T-helper 1 cell treated with Interleukin-12 subunit alpha and Interleukin-12 subunit beta and Interleukin-4 antibody, amounts not matched to agents 30 μg/mL and 1 μg/mL, for 36 hours (primary cell): ENCODE measurements around the gene FABP6.

ENCODE experiments used
- H3K27ac Mint-ChIP-seq: one replicate; pipeline ENCODE4 v1.8.0; 2021; ENCODE audit warnings: mild to moderate bottlenecking, mixed read lengths
- H3K27me3 Mint-ChIP-seq: one replicate; pipeline ENCODE4 v1.8.0; 2021; ENCODE audit warnings: low read depth, mixed read lengths
- H3K36me3 Mint-ChIP-seq: one replicate; pipeline ENCODE4 v1.8.0; 2021; ENCODE audit warnings: low read depth, mixed read lengths
- H3K4me1 Mint-ChIP-seq: one replicate; pipeline ENCODE4 v1.8.0; 2021; ENCODE audit warnings: low read depth, mixed read lengths
- H3K4me3 Mint-ChIP-seq: one replicate; pipeline ENCODE4 v1.8.0; 2021; ENCODE audit warnings: mild to moderate bottlenecking, moderate library complexity, mixed read lengths
- H3K9me3 Mint-ChIP-seq: one replicate; pipeline ENCODE4 v1.8.0; 2021; ENCODE audit warnings: mixed read lengths

FABP6 gene

DNA sequence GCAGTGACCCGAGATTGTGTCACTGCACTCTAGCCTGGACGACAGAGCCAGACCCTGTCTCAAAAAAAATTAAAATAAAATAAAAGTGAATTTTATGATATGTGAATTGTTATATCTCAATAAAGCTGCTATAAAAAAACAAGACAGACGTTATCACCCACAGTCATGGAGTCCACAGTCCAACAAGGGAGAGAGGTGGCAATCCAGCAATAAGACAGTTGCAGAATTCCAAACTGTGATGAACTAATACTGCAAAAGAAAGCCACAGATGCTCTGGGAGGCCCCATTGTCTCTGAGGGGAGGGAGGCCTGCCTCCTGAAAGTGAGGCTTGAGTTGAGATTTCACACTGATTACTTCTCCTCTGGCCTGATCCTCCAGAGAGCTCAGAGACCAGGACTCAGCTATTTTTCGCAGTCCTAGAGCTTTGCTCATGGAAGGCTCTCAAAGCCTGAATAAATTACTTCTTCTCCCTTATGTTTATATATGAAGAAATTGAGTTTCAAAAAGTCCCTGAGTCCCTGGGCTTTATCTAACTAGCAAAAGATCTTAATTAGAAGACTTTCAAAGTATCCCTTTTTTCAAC lies 55.1 kb downstream of the FABP6 start:
- Mint-ChIP-seq H3K27me3 (no peaks in the 10 kb centered on the region), H3K4me3 (no peak overlapping the region), H3K4me1 (no peaks in the 10 kb centered on the region), H3K36me3 (no peaks in the 10 kb centered on the region), H3K9me3 (no peaks in the 10 kb centered on the region), H3K27ac (no peak overlapping the region)

DNA sequence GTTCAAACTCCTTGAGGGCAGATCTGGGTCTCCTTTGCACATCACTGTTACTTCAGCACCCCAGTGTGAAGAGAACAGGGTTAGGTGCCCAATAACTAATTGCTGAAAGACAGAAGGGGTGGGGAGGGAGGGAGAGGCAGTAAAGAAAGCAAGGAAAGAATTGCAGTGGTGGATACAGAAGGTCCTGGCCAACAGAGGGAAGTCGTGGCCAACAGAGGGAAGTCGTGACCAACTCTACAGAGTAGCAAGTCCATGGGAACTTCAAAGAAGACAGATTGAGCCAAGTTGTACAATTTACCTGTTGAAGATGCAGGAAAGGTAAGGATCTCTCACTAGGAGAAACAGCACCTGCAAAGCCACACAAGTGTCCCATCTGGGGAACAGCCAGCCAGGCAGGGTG lies 56.0 kb downstream of the FABP6 start:
- Mint-ChIP-seq H3K27me3 (no peaks in the 10 kb centered on the region), H3K4me1 (no peaks in the 10 kb centered on the region), H3K9me3 (no peaks in the 10 kb centered on the region), H3K27ac (no peak overlapping the region), H3K36me3 (no peaks in the 10 kb centered on the region), H3K4me3 (no peak overlapping the region)

DNA sequence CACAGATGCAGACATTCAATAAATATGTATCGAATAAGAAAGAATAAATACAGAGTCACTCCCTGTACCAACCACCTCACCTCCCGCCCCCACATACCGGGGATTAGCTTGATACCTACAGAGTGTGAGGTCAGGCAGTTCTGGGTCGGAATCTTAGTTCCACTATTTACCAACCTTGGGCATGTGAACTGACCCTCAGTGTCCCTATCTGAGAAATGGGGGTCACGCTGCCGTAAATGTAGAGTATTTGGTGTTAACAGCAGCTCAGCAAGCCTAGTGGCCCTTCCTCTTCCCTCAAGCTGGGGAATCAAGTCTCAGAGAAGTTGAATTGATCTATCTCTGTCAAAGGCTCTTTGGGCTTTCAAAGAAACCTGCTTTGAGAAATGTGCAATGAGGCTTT lies 57.6 kb downstream of the FABP6 start:
- no peaks in the 10 kb centered on the region for H3K36me3 Mint-ChIP-seq
- H3K27ac Mint-ChIP-seq, result no peak overlapping the region
- H3K9me3 Mint-ChIP-seq, result no peaks in the 10 kb centered on the region
- no peaks in the 10 kb centered on the region for H3K27me3 Mint-ChIP-seq
- H3K4me1 Mint-ChIP-seq, result no peaks in the 10 kb centered on the region
- H3K4me3 Mint-ChIP-seq, result no peak overlapping the region

DNA sequence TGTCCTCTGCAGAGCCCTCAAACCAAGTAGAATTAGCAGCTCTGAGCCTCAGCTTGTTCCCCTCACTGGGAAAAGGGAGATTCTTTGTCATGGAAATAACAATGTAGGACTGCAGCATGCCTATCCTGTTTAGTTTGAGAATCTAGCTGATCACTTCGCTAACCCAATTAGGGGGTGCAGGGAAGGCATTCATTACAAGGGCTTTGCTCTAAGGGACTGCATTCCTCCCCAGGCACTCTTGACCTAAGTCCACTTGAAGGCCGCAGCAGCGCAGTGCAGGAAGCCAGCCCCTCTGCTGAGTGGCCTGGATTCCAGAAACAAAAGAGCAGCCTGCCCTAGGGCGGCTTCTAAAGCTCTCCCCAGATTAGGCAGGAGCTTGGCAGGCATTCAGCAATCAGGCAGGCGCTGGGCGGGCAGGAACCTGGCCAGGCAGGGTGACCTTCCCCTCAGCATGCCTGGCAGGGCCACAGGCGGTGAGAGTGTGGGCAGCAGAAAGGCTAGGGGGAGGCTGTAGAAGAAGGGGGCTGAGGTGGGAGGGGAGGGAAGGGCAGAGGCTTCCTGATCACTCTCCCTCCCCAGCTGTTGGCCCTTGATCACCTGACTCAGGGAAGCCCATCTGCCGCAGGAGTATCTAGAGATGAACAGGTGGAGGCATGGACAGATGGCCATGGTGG lies 58.2 kb downstream of the FABP6 start:
- H3K9me3 Mint-ChIP-seq, result no peaks in the 10 kb centered on the region
- no peaks in the 10 kb centered on the region for H3K27me3 Mint-ChIP-seq
- H3K4me1 Mint-ChIP-seq, result no peaks in the 10 kb centered on the region
- H3K27ac Mint-ChIP-seq, result no peak overlapping the region
- no peaks in the 10 kb centered on the region for H3K36me3 Mint-ChIP-seq
- H3K4me3 Mint-ChIP-seq, result no peak overlapping the region
